MCF 10A (cell line): Measurements from ENCODE around the gene FOXN4. TPM values are rescaled to one million over a fixed set of nuclear protein-coding genes. Genes with fewer than 3 reads are reported as not detected.

Experiments used
- BruUV-seq: library from RNA; stranded (reverse); fragments of 400-500 nt; replicated peaks from 2 replicates; lab custom pipeline; 2021; lab: Mats Ljungman, UMichigan
- CTCF ChIA-PET: fragments of 300-600 bp; sonication (Branson Sonifier 250); formaldehyde crosslinking; extraction: SDS; loops from one replicate; lab custom pipeline; 2021; ENCODE audit warnings: antibody characterized with exemption, inconsistent platforms; lab: Yijun Ruan, JAX
- POLR2A ChIA-PET: fragments of 300-600, 350-650 bp; sonication (Branson Sonifier 250); formaldehyde crosslinking; extraction: SDS; loops from one replicate; lab custom pipeline; 2020; ENCODE audit warnings: antibody characterized with exemption, inconsistent platforms; lab: Yijun Ruan, JAX
- DNase-seq: peaks from one replicate; pipeline ENCODE4 v3.0.0-alpha.2; 2018; ENCODE audit not compliant: unreplicated experiment
- H3K27ac Mint-ChIP-seq: one replicate; pipeline ENCODE4 v1.8.0; 2022; ENCODE audit warnings: mild to moderate bottlenecking, low read depth, mixed read lengths; ENCODE audit not compliant: unreplicated experiment
- H3K27me3 Mint-ChIP-seq: one replicate; pipeline ENCODE4 v1.8.0; 2022; ENCODE audit warnings: mixed read lengths; ENCODE audit not compliant: insufficient read depth, unreplicated experiment
- H3K36me3 Mint-ChIP-seq: one replicate; pipeline ENCODE4 v1.8.0; 2022; ENCODE audit warnings: mild to moderate bottlenecking, moderate library complexity, mixed read lengths; ENCODE audit not compliant: insufficient read depth, unreplicated experiment
- H3K4me1 Mint-ChIP-seq: one replicate; pipeline ENCODE4 v1.8.0; 2022; ENCODE audit warnings: mixed read lengths; ENCODE audit not compliant: insufficient read depth, unreplicated experiment
- H3K4me3 Mint-ChIP-seq: one replicate; pipeline ENCODE4 v1.8.0; 2022; ENCODE audit warnings: mild to moderate bottlenecking, moderate library complexity, mixed read lengths; ENCODE audit not compliant: unreplicated experiment
- H3K9me3 Mint-ChIP-seq: one replicate; pipeline ENCODE4 v1.8.0; 2022; ENCODE audit warnings: mixed read lengths; ENCODE audit not compliant: unreplicated experiment
- intact Hi-C: fragments of 100-400 bp; cut with micrococcal nuclease; formaldehyde crosslinking; loops from 2 replicates; pipeline ENCODE4 v1.14.1; 2022
- total RNA-seq: library from RNA; stranded (reverse); gene quantifications from 2 replicates; pipeline ENCODE4 v1.2.3, GENCODE V29; 2022
- TF ChIP-seq, protein P1 (sequence below): fragments of 200-600 bp; IDR thresholded peaks from one replicate; pipeline ENCODE4 v1.8.0; 2022; ENCODE audit warnings: antibody characterized with exemption, mild to moderate bottlenecking; ENCODE audit not compliant: unreplicated experiment

FOXN4 gene
- total RNA-seq, 1 experiment from 2014 or later: not detected

DNA sequence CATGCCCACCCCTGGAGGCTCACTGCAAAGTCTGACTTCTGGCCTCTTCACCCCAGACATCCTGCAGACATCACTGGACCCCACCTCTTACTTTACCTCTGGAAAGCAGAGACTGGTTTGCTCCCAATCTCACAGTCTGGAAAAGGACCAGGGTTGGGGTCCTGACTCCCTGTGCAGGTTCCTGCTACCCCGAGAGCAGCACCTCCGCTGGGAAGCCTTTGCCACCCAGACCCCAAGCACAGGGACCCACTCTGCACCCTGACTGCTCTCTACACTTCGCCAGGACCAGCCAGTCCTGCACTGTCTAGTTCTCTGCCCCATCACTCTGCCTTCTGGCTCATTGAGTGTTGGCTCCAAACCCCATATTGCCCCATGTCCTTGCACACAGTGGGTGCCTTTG is 16.0 kb downstream of the FOXN4 start:
- ChIA-PET CTCF (no interaction called here), POLR2A (no interaction called here)
- DNase-seq: no peak
- Mint-ChIP-seq H3K9me3 (no peaks in the 10 kb centered on the region), H3K36me3 (no peaks in the 10 kb centered on the region), H3K4me3 (no peak overlapping the region), H3K27ac (no peak overlapping the region), H3K27me3 (peaks cover 19% of the 10 kb centered on the region), H3K4me1 (no peaks in the 10 kb centered on the region)
- BruUV-seq: no TSS peak
- TF ChIP-seq, protein P1, sequence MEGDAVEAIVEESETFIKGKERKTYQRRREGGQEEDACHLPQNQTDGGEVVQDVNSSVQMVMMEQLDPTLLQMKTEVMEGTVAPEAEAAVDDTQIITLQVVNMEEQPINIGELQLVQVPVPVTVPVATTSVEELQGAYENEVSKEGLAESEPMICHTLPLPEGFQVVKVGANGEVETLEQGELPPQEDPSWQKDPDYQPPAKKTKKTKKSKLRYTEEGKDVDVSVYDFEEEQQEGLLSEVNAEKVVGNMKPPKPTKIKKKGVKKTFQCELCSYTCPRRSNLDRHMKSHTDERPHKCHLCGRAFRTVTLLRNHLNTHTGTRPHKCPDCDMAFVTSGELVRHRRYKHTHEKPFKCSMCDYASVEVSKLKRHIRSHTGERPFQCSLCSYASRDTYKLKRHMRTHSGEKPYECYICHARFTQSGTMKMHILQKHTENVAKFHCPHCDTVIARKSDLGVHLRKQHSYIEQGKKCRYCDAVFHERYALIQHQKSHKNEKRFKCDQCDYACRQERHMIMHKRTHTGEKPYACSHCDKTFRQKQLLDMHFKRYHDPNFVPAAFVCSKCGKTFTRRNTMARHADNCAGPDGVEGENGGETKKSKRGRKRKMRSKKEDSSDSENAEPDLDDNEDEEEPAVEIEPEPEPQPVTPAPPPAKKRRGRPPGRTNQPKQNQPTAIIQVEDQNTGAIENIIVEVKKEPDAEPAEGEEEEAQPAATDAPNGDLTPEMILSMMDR: no peak
- intact Hi-C loops: no loop called here

DNA sequence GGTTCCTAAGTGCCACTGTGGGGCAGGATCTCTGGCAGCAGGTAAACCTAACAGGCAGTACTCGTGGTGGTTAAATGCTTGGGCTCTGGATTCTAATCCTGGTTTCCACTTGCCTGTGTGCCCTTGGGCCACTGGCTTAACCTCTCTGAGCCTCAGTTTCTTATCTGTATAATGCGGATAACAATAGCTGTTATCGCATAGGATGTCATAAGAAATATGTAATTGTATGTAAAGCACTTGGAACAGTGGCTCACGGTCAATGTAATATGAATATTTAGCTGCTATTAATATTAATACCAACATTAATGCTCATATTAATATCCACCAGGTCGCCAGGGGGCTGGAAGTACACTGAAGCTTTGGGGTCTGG is 16.8 kb downstream of the FOXN4 start:
- CTCF ChIA-PET: no interaction called here
- DNase-seq: no peak
- no peaks in the 10 kb centered on the region for H3K4me1 Mint-ChIP-seq
- POLR2A ChIA-PET: interaction anchor here (0.6 kb wide), 1 partner anchor 66 kb away, joined by 3 read pairs; no protein-coding TSS in a partner anchor
- H3K36me3 Mint-ChIP-seq: no peaks in the 10 kb centered on the region
- no TSS peak for BruUV-seq
- no peak overlapping the region for H3K27ac Mint-ChIP-seq
- no peak overlapping the region for H3K4me3 Mint-ChIP-seq
- TF ChIP-seq, protein P1: no peak
- H3K9me3 Mint-ChIP-seq: no peaks in the 10 kb centered on the region
- peaks cover 19% of the 10 kb centered on the region for H3K27me3 Mint-ChIP-seq
- intact Hi-C loops: no loop called here

DNA sequence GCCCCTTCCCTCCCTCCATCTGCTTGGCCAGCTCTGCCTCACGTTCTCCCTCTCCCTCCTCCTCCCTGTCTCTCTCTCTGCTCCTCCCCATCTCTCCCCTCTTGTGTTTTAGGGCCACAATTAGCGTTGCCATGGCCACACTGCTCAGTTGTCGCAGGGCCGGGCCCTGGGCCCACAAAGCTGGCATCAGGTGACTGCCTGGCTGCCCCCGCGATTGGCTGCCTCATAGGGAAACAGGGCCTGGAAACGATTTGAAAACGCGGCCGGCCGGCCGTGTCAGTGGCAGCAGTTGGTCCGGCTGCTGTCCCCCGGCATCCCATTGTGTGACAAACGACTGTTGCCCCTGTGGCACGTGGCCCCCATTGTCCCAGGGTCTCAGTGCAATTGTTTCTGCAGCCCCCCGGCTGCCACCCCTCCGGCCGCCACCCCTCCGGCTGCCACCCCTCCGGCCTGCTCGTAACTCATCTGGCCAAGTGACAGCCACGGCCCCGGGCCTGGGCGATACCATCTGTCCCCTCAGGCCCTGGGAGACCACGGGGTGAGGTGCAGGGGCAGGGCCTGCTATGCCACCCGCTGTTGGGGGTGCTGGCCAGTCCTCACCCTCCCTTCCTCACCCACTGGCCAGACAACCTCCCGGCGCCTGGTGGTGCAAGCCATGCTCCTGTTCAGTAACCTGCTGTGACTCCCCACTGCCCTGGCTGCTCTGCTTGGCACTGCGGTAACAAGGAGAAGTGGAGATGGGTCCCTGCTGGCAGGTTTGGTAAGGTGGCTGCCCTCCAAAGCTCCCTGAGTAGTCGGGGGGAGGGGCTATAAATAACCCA is 17.4 kb downstream of the FOXN4 start:
- TF ChIP-seq, protein P1: no peak
- no TSS peak for BruUV-seq
- no peaks in the 10 kb centered on the region for H3K9me3 Mint-ChIP-seq
- intact Hi-C loops: no loop called here
- H3K4me3 Mint-ChIP-seq: no peak overlapping the region
- no peaks in the 10 kb centered on the region for H3K4me1 Mint-ChIP-seq
- peaks cover 15% of the 10 kb centered on the region for H3K27me3 Mint-ChIP-seq
- ChIA-PET CTCF (interaction anchor here (1.5 kb wide), 1 partner anchor 10 kb away, joined by 5 read pairs; no protein-coding TSS in a partner anchor), POLR2A (no interaction called here)
- H3K27ac Mint-ChIP-seq: no peak overlapping the region
- no peak for DNase-seq
- H3K36me3 Mint-ChIP-seq: no peaks in the 10 kb centered on the region

DNA sequence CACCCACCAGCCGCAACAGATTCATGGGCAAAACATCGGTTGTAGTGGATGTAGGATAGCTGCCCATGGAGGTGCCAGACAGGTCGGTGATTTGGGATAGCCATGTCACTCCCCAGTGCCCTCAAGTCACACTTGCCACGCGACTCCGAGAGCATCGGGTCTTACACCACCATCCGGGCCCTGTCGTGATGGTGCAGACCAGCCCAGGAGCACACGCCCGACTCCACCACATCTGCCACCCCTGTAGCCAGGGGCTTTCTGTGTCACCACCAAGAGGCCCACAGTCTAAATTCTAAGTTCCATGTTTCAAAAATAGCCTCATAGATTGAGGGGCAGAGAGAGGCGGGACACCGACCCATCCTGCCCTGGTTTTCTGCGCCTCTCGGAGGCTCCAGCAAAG is 18.0 kb downstream of the FOXN4 start:
- TF ChIP-seq, protein P1: no peak
- DNase-seq: no peak
- no peak overlapping the region for H3K4me3 Mint-ChIP-seq
- BruUV-seq: no TSS peak
- no peaks in the 10 kb centered on the region for H3K4me1 Mint-ChIP-seq
- H3K36me3 Mint-ChIP-seq: no peaks in the 10 kb centered on the region
- CTCF ChIA-PET: interaction anchor here (0.6 to 1.5 kb wide), 2 partner anchors 11 to 167 kb away, joined by 3 to 5 read pairs; no protein-coding TSS in a partner anchor
- POLR2A ChIA-PET: no interaction called here
- no peak overlapping the region for H3K27ac Mint-ChIP-seq
- intact Hi-C loops: no loop called here
- H3K27me3 Mint-ChIP-seq: peaks cover 9% of the 10 kb centered on the region
- H3K9me3 Mint-ChIP-seq: no peaks in the 10 kb centered on the region
